HepG2 (cell line): Measurements from ENCODE around the gene PANK4. TPM values are rescaled to one million over a fixed set of nuclear protein-coding genes. Genes with fewer than 3 reads are reported as not detected.

Experiments
- ARID4A ChIP-seq: sonication (generic); formaldehyde crosslinking; IDR thresholded peaks from 2 replicates; pipeline ENCODE4 v1.5.0; 2020; ENCODE audit warnings: mild to moderate bottlenecking, missing genetic modification reagents, borderline replicate concordance
- CREB1 ChIP-seq, 2 experiments: fragments of 450-650 bp in 1 of 2; IDR thresholded peaks; 2 replicates each; pipeline ENCODE4 v1.6.1; 2016 to 2017; ENCODE audit warnings: control low read depth in 1 of 2, mild to moderate bottlenecking in 1 of 2, missing compliant biosample characterization in 1 of 2, missing genetic modification characterization in 1 of 2
- ELF4 ChIP-seq: sonication (generic); formaldehyde crosslinking; IDR thresholded peaks from 2 replicates; pipeline ENCODE4 v1.5.0; 2020; ENCODE audit warnings: missing genetic modification reagents, mild to moderate bottlenecking, moderate library complexity, borderline replicate concordance
- JUND ChIP-seq: sonication (generic); formaldehyde crosslinking; IDR thresholded peaks from 2 replicates; pipeline ENCODE4 v1.8.0; 2022; ENCODE audit warnings: mild to moderate bottlenecking, missing genetic modification reagents
- KLF16 ChIP-seq, 2 experiments: sonication (generic) in 1 of 2; formaldehyde crosslinking in 1 of 2; IDR thresholded peaks; 2 replicates each; pipeline versions ENCODE4 v1.6.1 to v1.8.0; 2016 to 2023; ENCODE audit warnings: missing genetic modification reagents in 2 of 2, missing compliant biosample characterization in 1 of 2
- LCORL ChIP-seq, 2 experiments: fragments of 450-650 bp in 1 of 2; sonication (generic) in 1 of 2; formaldehyde crosslinking in 1 of 2; IDR thresholded peaks; 2 replicates each; pipeline versions ENCODE4 v1.5.0 to v1.6.1; 2017 to 2020; ENCODE audit warnings: antibody characterized with exemption in 1 of 2, missing genetic modification reagents in 1 of 2
- NR2F2 ChIP-seq: IDR thresholded peaks from 2 replicates; pipeline ENCODE4 v1.6.1; 2012; ENCODE audit warnings: low read depth, inconsistent platforms, borderline replicate concordance
- NR3C1 ChIP-seq: sonication (generic); formaldehyde crosslinking; IDR thresholded peaks from 2 replicates; pipeline ENCODE4 v1.4.0; 2020; ENCODE audit warnings: missing genetic modification reagents
- PAX8 ChIP-seq: sonication (generic); formaldehyde crosslinking; IDR thresholded peaks from 2 replicates; pipeline ENCODE4 v1.8.0; 2022; ENCODE audit warnings: mild to moderate bottlenecking, missing genetic modification reagents, borderline replicate concordance
- POLR2G ChIP-seq: fragments of 200-400 bp; formaldehyde crosslinking; IDR thresholded peaks from 2 replicates; pipeline ENCODE4 v1.6.1; 2018; ENCODE audit warnings: mild to moderate bottlenecking, low read depth, low read length, moderate library complexity
- RXRA ChIP-seq: sonication (generic); formaldehyde crosslinking; IDR thresholded peaks from 2 replicates; pipeline ENCODE4 v1.5.1; 2020; ENCODE audit warnings: missing genetic modification reagents
- SMARCE1 ChIP-seq: fragments of 450-650 bp; IDR thresholded peaks from 2 replicates; pipeline ENCODE4 v1.6.1; 2017; ENCODE audit warnings: borderline replicate concordance
- TCF7 ChIP-seq: sonication (generic); IDR thresholded peaks from 2 replicates; pipeline ENCODE4 v1.6.1; 2016; ENCODE audit warnings: antibody characterized with exemption, low read depth
- ZBTB21 ChIP-seq: sonication (generic); formaldehyde crosslinking; IDR thresholded peaks from 2 replicates; pipeline ENCODE4 v1.4.0; 2020; ENCODE audit warnings: missing genetic modification reagents
- ZFP62 ChIP-seq: sonication (generic); formaldehyde crosslinking; IDR thresholded peaks from 2 replicates; pipeline ENCODE4 v1.4.0; 2020; ENCODE audit warnings: missing genetic modification reagents
- ZNF362 ChIP-seq: sonication (generic); formaldehyde crosslinking; IDR thresholded peaks from 2 replicates; pipeline ENCODE4 v1.4.0; 2020; ENCODE audit warnings: missing genetic modification reagents, mild to moderate bottlenecking, borderline replicate concordance
- ZNF546 ChIP-seq: sonication (generic); formaldehyde crosslinking; conservative IDR thresholded peaks from 2 replicates; pipeline ENCODE4 v1.8.1; 2023; ENCODE audit warnings: mild to moderate bottlenecking, missing genetic modification reagents
- ZNF563 ChIP-seq: sonication (generic); formaldehyde crosslinking; IDR thresholded peaks from 2 replicates; pipeline ENCODE4 v1.8.0; 2022; ENCODE audit warnings: mild to moderate bottlenecking, moderate library complexity, missing genetic modification reagents
- ZNF619 ChIP-seq: sonication (generic); formaldehyde crosslinking; IDR thresholded peaks from 2 replicates; pipeline ENCODE4 v1.4.0; 2020; ENCODE audit warnings: mild to moderate bottlenecking, missing genetic modification reagents
- ZNF879 ChIP-seq: sonication (generic); formaldehyde crosslinking; IDR thresholded peaks from 2 replicates; pipeline ENCODE4 v1.8.1; 2023; ENCODE audit warnings: missing genetic modification reagents
- ZSCAN20 ChIP-seq: sonication (generic); formaldehyde crosslinking; IDR thresholded peaks from 2 replicates; pipeline ENCODE4 v1.4.0; 2020; ENCODE audit warnings: missing genetic modification reagents, mild to moderate bottlenecking, borderline replicate concordance
- polyA plus RNA-seq, 8 experiments: library from polyadenylated mRNA; depleted of rRNA in 3 of 8; stranded (reverse) in 7 of 8; unstranded in 1 of 8; fragments of >200 nt; fragmentation: Illumina TruSeq in 4 of 8; extraction: Trizol in 4 of 8; gene quantifications; 2 replicates each; pipeline versions ENCODE4 v1.2.1 to v1.2.3, GENCODE V29; 2011 to 2016; ENCODE audit warnings: low read depth in 4 of 8, missing spikeins in 1 of 8, mixed read lengths in 1 of 8; ENCODE audit not compliant: insufficient read depth in 1 of 8
- total RNA-seq, 5 experiments: library from RNA; depleted of rRNA; stranded (reverse); fragments of >200 nt; fragmentation: Illumina TruSeq; extraction: Trizol; gene quantifications; 2 replicates each; pipeline ENCODE4 v1.2.3, GENCODE V29; 2016; ENCODE audit warnings: low read depth in 1 of 5
- TF ChIP-seq, protein P1 (sequence below): sonication (generic); formaldehyde crosslinking; IDR thresholded peaks from 2 replicates; pipeline ENCODE4 v1.4.0; 2020; ENCODE audit warnings: mild to moderate bottlenecking, low read depth, missing genetic modification reagents
- TF ChIP-seq, protein P2 (sequence below): IDR thresholded peaks from 2 replicates; pipeline ENCODE4 v1.6.1; 2016; ENCODE audit warnings: mild to moderate bottlenecking

The PANK4 gene
- total and polyA plus RNA-seq, 2 of the 13 experiments (the other 11 are each of a cell fraction or from before 2014, with no cell fraction given), result 17.4 to 19.3 TPM

GRCh38 chr1:2546515-2547209 is 20.3 kb upstream of the PANK4 start (continued):
- TF ChIP-seq, protein P1, sequence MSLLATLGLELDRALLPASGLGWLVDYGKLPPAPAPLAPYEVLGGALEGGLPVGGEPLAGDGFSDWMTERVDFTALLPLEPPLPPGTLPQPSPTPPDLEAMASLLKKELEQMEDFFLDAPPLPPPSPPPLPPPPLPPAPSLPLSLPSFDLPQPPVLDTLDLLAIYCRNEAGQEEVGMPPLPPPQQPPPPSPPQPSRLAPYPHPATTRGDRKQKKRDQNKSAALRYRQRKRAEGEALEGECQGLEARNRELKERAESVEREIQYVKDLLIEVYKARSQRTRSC (CRISPR knock-in tag), result no peak
- TF ChIP-seq ZNF362 (CRISPR knock-in tag) (no peak), PAX8 (CRISPR knock-in tag) (no peak), ZNF619 (no peak), SMARCE1 (no peak), LCORL (IDR thresholded peaks at IDR 0.05) (no peak), LCORL (CRISPR knock-in tag; IDR thresholded peaks at IDR 0.05) (peak; percentile 10; the same call in 1 of the 2 replicates), ZNF879 (CRISPR knock-in tag) (no peak), TCF7 (no peak), POLR2G (no peak), NR2F2 (no peak), ZNF546 (CRISPR knock-in tag) (0 out of 2 replicates have a peak, but pooled peaks have one; percentile 31), ELF4 (no peak), RXRA (CRISPR knock-in tag) (no peak), ZNF563 (CRISPR knock-in tag) (peak; percentile 58; the same call in 1 of the 2 replicates), CREB1 (IDR thresholded peaks at IDR 0.05) (no peak), CREB1 (CRISPR knock-in tag; IDR thresholded peaks at IDR 0.05) (no peak), ZFP62 (CRISPR knock-in tag) (no peak), ARID4A (CRISPR knock-in tag) (peak; percentile 43; the same call in 1 of the 2 replicates), ZSCAN20 (CRISPR knock-in tag) (no peak), NR3C1 (CRISPR knock-in tag) (no peak), ZBTB21 (no peak), JUND (CRISPR knock-in tag) (no peak), KLF16 (CRISPR knock-in tag; IDR thresholded peaks at IDR 0.05) (peak in 1 of 2 experiments; percentile 7; a peak in 1 of 4 replicates)
- TF ChIP-seq, protein P2, sequence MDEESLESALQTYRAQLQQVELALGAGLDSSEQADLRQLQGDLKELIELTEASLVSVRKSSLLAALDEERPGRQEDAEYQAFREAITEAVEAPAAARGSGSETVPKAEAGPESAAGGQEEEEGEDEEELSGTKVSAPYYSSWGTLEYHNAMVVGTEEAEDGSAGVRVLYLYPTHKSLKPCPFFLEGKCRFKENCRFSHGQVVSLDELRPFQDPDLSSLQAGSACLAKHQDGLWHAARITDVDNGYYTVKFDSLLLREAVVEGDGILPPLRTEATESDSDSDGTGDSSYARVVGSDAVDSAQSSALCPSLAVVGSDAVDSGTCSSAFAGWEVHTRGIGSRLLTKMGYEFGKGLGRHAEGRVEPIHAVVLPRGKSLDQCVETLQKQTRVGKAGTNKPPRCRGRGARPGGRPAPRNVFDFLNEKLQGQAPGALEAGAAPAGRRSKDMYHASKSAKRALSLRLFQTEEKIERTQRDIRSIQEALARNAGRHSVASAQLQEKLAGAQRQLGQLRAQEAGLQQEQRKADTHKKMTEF (CRISPR knock-in tag), result peak; percentile 59; the same call in 1 of the 2 replicates
